DND-41 (cell line): Measurements from ENCODE around the gene TRIM7.
"Not testable (repeated sequence)": the region's sequence is repeated elsewhere in the genome, so short reads cannot be mapped to it uniquely, and the experiment has no call there.

Source experiments
- ATAC-seq: fragments of 200-7000 bp; cut with Tn5 transposase; 3 replicates; pipeline ENCODE4 v1.9.1; 2021; ENCODE audit warnings: low read depth; ENCODE audit not compliant: insufficient read depth
- DNase-seq: peaks from one replicate; pipeline ENCODE4 v3.0.0-alpha.2; 2020
- H2AFZ ChIP-seq: 2 replicates; pipeline ENCODE4 v1.6.0; 2012; ENCODE audit warnings: low read depth, low read length
- H3K27ac ChIP-seq: 2 replicates; pipeline ENCODE4 v1.5.1; 2012; ENCODE audit warnings: low read length, inconsistent platforms
- H3K27me3 ChIP-seq: fragments of 200-600 bp; sonication (generic); 2 replicates; pipeline ENCODE4 v1.6.0; 2012; ENCODE audit warnings: low read length, mild to moderate bottlenecking, inconsistent platforms; ENCODE audit not compliant: insufficient read depth, poor library complexity
- H3K36me3 ChIP-seq: 2 replicates; pipeline ENCODE4 v1.5.1; 2012; ENCODE audit warnings: low read length, inconsistent platforms; ENCODE audit not compliant: insufficient read depth
- H3K4me1 ChIP-seq: 2 replicates; pipeline ENCODE4 v1.5.1; 2012; ENCODE audit warnings: mild to moderate bottlenecking, low read length; ENCODE audit not compliant: insufficient read depth
- H3K4me2 ChIP-seq: 2 replicates; pipeline ENCODE4 v1.6.0; 2012; ENCODE audit warnings: mild to moderate bottlenecking, moderate library complexity, low read length, inconsistent platforms; ENCODE audit not compliant: insufficient read depth
- H3K4me3 ChIP-seq, 2 experiments: fragments of 200-600 bp in 1 of 2; shearing (Covaris generic) in 1 of 2; 2 replicates each; pipeline ENCODE4 v1.5.1; 2012 to 2016; ENCODE audit warnings: inconsistent platforms in 2 of 2, low read length in 2 of 2, mild to moderate bottlenecking in 2 of 2, low read depth in 1 of 2, moderate library complexity in 1 of 2
- H3K79me2 ChIP-seq: 2 replicates; pipeline ENCODE4 v1.6.0; 2012; ENCODE audit warnings: low read length, inconsistent platforms; ENCODE audit not compliant: insufficient read depth
- H3K9ac ChIP-seq: 2 replicates; pipeline ENCODE4 v1.6.0; 2012; ENCODE audit warnings: low read depth, mild to moderate bottlenecking, inconsistent platforms, low read length, moderate library complexity
- H3K9me3 ChIP-seq: 2 replicates; pipeline ENCODE4 v1.5.1; 2012; ENCODE audit warnings: low read length, moderate library complexity, mild to moderate bottlenecking, inconsistent platforms; ENCODE audit not compliant: insufficient read depth, severe bottlenecking
- H4K20me1 ChIP-seq: 2 replicates; pipeline ENCODE4 v1.6.0; 2012; ENCODE audit warnings: low read length; ENCODE audit not compliant: insufficient read depth
- EZH2 ChIP-seq: IDR thresholded peaks from 3 replicates; pipeline ENCODE4 v1.6.1; 2012; ENCODE audit warnings: borderline replicate concordance, low read depth, mild to moderate bottlenecking, moderate library complexity, low read length, inconsistent platforms; ENCODE audit not compliant: severe bottlenecking
- TF ChIP-seq, protein P1 (sequence below): IDR thresholded peaks from 2 replicates; pipeline ENCODE4 v1.5.1; 2012; ENCODE audit warnings: borderline replicate concordance, low read length, moderate library complexity, mild to moderate bottlenecking; ENCODE audit not compliant: poor library complexity, severe bottlenecking; ENCODE audit errors: extremely low read depth

Gene TRIM7

DNA sequence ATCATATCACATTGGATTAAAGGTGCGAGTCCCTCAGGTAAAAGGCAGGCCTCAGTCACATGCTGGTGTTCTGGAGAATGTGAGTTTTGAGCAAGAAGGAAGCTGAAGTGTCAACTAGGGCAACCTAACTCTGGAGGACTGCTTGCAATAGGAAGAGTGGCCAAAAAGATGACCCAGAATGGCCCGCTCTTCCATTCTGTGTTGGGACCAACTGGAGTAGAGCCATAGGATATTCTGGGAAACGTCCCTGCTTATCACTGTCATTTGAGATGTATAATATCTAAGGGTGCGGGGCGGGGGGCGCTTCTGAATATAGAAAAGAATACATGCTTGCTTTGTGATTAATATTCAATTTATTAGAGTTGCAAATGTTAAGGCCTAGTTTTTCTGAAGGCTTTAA, 7.1 kb upstream of the TRIM7 start:
- Histone ChIP-seq H3K27me3 (no peaks in the 10 kb centered on the region), H3K79me2 (no peaks in the 10 kb centered on the region), H3K9me3 (no peaks in the 10 kb centered on the region), H3K4me3 (no peak overlapping the region), H3K27ac (no peak overlapping the region), H4K20me1 (no peaks in the 10 kb centered on the region), H3K4me2 (no peak overlapping the region), H3K4me1 (peaks cover 24% of the 10 kb centered on the region), H3K36me3 (no peaks in the 10 kb centered on the region), H2AFZ (no peak overlapping the region), H3K9ac (no peak overlapping the region)
- TF ChIP-seq, protein P1, sequence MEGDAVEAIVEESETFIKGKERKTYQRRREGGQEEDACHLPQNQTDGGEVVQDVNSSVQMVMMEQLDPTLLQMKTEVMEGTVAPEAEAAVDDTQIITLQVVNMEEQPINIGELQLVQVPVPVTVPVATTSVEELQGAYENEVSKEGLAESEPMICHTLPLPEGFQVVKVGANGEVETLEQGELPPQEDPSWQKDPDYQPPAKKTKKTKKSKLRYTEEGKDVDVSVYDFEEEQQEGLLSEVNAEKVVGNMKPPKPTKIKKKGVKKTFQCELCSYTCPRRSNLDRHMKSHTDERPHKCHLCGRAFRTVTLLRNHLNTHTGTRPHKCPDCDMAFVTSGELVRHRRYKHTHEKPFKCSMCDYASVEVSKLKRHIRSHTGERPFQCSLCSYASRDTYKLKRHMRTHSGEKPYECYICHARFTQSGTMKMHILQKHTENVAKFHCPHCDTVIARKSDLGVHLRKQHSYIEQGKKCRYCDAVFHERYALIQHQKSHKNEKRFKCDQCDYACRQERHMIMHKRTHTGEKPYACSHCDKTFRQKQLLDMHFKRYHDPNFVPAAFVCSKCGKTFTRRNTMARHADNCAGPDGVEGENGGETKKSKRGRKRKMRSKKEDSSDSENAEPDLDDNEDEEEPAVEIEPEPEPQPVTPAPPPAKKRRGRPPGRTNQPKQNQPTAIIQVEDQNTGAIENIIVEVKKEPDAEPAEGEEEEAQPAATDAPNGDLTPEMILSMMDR, result no peak
- TF ChIP-seq EZH2, result no peak
- no peak for ATAC-seq
- DNase-seq, result no peak

DNA sequence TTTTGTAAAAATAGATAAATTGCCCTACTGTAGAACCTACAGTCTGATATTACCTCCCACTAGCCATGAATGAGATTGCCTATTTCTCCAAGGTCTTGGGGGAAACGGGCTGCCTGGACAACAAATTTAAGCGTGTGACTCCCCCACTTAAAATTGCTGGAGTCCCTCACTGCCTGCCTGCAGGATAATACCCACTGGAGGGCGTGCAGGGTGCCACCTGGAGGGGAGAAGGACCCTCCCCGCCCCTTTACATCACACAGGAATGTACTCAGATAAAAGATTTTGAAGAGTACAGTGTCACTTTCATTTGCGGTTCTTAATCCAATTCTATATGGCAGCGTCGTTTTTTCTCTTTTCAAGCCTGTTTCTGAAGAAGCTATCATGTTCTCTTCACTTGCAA, 6.2 kb upstream of the TRIM7 start:
- Histone ChIP-seq H2AFZ (no peak overlapping the region), H3K4me3 (no peak overlapping the region), H4K20me1 (no peaks in the 10 kb centered on the region), H3K27me3 (peaks cover 3% of the 10 kb centered on the region), H3K27ac (no peak overlapping the region), H3K9ac (no peak overlapping the region), H3K4me1 (peaks cover 25% of the 10 kb centered on the region), H3K9me3 (no peaks in the 10 kb centered on the region), H3K36me3 (no peaks in the 10 kb centered on the region), H3K79me2 (no peaks in the 10 kb centered on the region), H3K4me2 (no peak overlapping the region)
- ATAC-seq (no peak), DNase-seq (no peak)
- no peak for TF ChIP-seq EZH2
- TF ChIP-seq, protein P1, result peak; percentile 40

DNA sequence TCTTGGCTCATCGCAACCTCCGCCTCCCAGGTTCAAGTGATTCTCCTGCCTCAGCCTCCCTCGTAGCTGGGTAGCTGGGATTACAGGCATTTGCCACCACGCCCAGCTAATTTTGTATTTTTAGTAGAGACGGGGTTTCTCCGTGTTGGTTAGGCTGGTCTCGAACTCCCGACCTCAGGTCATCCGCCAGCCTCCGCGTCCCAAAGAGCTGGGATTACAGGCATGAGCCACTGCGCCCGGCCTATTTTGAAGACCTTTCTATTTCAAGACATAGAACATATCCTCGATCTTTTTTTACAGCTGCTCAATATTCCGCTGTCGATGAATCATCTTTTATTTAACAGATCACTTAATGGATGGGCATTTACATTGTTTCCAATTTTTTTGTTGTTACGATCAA, 5.7 kb upstream of the TRIM7 start:
- not testable (repeated sequence) for H3K27ac ChIP-seq, H4K20me1 ChIP-seq, H3K36me3 ChIP-seq, H2AFZ ChIP-seq, H3K4me2 ChIP-seq, H3K27me3 ChIP-seq, H3K4me3 ChIP-seq, H3K9ac ChIP-seq, H3K9me3 ChIP-seq, ATAC-seq, H3K79me2 ChIP-seq, DNase-seq
- H3K4me1 ChIP-seq, result peaks cover 25% of the 10 kb centered on the region

DNA sequence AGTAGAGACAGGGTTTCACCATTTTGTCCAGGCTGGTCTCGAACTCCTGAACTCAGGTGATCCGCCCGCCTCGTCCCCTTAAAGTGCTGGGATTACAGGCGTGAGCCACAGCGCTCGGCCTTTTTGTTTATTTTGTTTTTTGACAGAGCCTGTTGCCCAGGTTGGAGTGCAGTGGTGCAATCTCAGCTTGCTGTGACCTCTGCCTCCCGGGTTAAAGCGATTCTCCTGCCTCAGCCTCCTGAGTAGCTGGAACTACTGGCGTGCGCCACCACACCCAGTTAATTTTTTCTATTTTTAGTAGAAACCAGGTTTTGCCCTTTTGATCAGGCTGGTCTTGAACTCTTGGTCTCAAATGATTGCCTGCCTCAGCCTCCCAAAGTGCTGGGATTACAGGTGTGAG, 5.2 kb upstream of the TRIM7 start:
- H4K20me1 ChIP-seq, H3K4me3 ChIP-seq, DNase-seq, ATAC-seq, H3K27ac ChIP-seq, H3K9ac ChIP-seq, H3K9me3 ChIP-seq, H3K4me2 ChIP-seq, H3K79me2 ChIP-seq, H2AFZ ChIP-seq, H3K36me3 ChIP-seq: not testable (repeated sequence)
- H3K27me3 ChIP-seq, result peaks cover 14% of the 10 kb centered on the region
- H3K4me1 ChIP-seq, result peaks cover 31% of the 10 kb centered on the region

DNA sequence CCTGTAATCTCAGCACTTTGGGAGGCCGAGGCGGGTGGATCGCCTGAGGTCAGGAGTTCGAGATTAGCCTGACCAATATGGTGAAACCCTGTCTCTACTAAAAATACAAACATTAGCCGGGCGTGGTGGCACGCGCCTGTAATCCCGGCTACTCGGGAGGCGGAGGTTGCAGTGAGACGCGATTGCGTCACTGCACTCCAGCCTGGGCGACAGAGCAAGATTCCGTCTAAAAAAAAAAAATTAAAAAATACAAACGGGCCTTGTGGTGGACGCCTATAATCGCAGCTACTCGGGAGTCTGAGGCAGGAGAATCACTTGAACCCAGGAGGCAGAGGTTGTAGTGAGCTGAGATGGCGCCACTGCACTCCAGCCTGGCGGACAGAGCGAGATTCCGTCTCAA, 4.0 kb upstream of the TRIM7 start:
- not testable (repeated sequence) for DNase-seq, H3K4me3 ChIP-seq, H4K20me1 ChIP-seq, H3K36me3 ChIP-seq, H3K9me3 ChIP-seq, H3K4me2 ChIP-seq, H3K79me2 ChIP-seq, H2AFZ ChIP-seq, H3K27ac ChIP-seq, ATAC-seq, H3K9ac ChIP-seq
- Histone ChIP-seq H3K4me1 (peaks cover 42% of the 10 kb centered on the region), H3K27me3 (peaks cover 25% of the 10 kb centered on the region)
